ENCODE measurements around the gene NPC1L1. TPM values are rescaled to one million over a fixed set of nuclear protein-coding genes. Genes with fewer than 3 reads are reported as not detected.

NPC1L1 gene
- total and polyA plus RNA-seq, 10 of the 15 experiments (the other 5 are each of a cell fraction or from before 2014, with no cell fraction given), result 0.01 to 0.90 TPM; not detected in 8

GRCh38 chr7:44573464-44574286, 32.5 kb upstream of the NPC1L1 start, which contains the start of gene DDX56 (continued):
- TF ChIP-seq CEBPZ (IDR thresholded peaks at IDR 0.05; ENCODE audit: low read depth, low read length), result no peak
- TF ChIP-seq EED (IDR thresholded peaks at IDR 0.05; ENCODE audit: low read depth), result no peak
- no peak for TF ChIP-seq ZNF274 (IDR thresholded peaks at IDR 0.05; ENCODE audit: insufficient read depth, insufficient read length)
- TF ChIP-seq PAX5 (IDR thresholded peaks at IDR 0.05; ENCODE audit: borderline replicate concordance, low read depth, low read length), result peak; percentile 51; the same call in 1 of the 2 replicates
- no peak for TF ChIP-seq PKNOX1 (IDR thresholded peaks at IDR 0.05)
- TF ChIP-seq CBX3 (IDR thresholded peaks at IDR 0.05; ENCODE audit: borderline replicate concordance, low read depth), result no peak
- no peak for TF ChIP-seq SMC3 (IDR thresholded peaks at IDR 0.05; ENCODE audit: borderline replicate concordance, low read length)
- peak; percentile 63 for TF ChIP-seq SP1 (IDR thresholded peaks at IDR 0.05; ENCODE audit: low read depth, low read length)
- peak; percentile 26; the same call in 1 of the 2 replicates for TF ChIP-seq NBN (IDR thresholded peaks at IDR 0.05)
- peak; percentile 55; the same call in 1 of the 2 replicates for TF ChIP-seq BRCA1 (IDR thresholded peaks at IDR 0.05; ENCODE audit: low read depth, low read length)
- no peak; the same call in 1 of the 2 replicates for TF ChIP-seq USF2 (IDR thresholded peaks at IDR 0.05; ENCODE audit: borderline replicate concordance, low read depth, low read length)
- TF ChIP-seq TAF1 (IDR thresholded peaks at IDR 0.05; ENCODE audit: borderline replicate concordance, low read depth, low read length), result peak; percentile 85
- no peak for TF ChIP-seq SRF (IDR thresholded peaks at IDR 0.05; ENCODE audit: low read depth in 2 of 2, low read length in 2 of 2)
- TF ChIP-seq ELK1 (IDR thresholded peaks at IDR 0.05; ENCODE audit: low read depth, low read length), result 0 out of 2 replicates have a peak, but pooled peaks have one; percentile 66
- peak; percentile 74 for TF ChIP-seq NRF1 (conservative IDR thresholded peaks at IDR 0.05; ENCODE audit: low read depth, low read length)
- no peak for TF ChIP-seq CEBPB (IDR thresholded peaks at IDR 0.05; ENCODE audit: borderline replicate concordance in 1 of 2, low read depth in 2 of 2, low read length in 2 of 2)
- peak; percentile 70 for TF ChIP-seq CREM (IDR thresholded peaks at IDR 0.05; ENCODE audit: low read depth)
- no peak for TF ChIP-seq YBX1 (IDR thresholded peaks at IDR 0.05)
- no peak for TF ChIP-seq MEF2A (IDR thresholded peaks at IDR 0.05; ENCODE audit: insufficient read depth, low read depth, low read length)
- TF ChIP-seq NFXL1 (IDR thresholded peaks at IDR 0.05; ENCODE audit: borderline replicate concordance), result no peak
- TF ChIP-seq ZNF207 (IDR thresholded peaks at IDR 0.05; ENCODE audit: borderline replicate concordance), result peak; percentile 30
- no peak for TF ChIP-seq IRF5 (IDR thresholded peaks at IDR 0.05; ENCODE audit: borderline replicate concordance)
